Progenitor cell of endocrine pancreas (in vitro differentiated cells): ENCODE results near the gene ZNF761. TPM values are rescaled to one million over a fixed set of nuclear protein-coding genes. Genes with fewer than 3 reads are reported as not detected.
"Not testable (repeated sequence)": the region's sequence is repeated elsewhere in the genome, so short reads cannot be mapped to it uniquely, and the experiment has no call there.

ENCODE experiments used
- DNase-seq: peaks from one replicate; pipeline ENCODE4 v3.0.0; 2021; ENCODE audit warnings: low spot score; ENCODE audit not compliant: unreplicated experiment
- H3K27ac Mint-ChIP-seq: 2 replicates; pipeline ENCODE4 v1.8.0; 2021; ENCODE audit warnings: mild to moderate bottlenecking, moderate library complexity, mixed read lengths
- H3K27me3 Mint-ChIP-seq: 2 replicates; pipeline ENCODE4 v1.8.0; 2021; ENCODE audit warnings: mixed read lengths
- H3K36me3 Mint-ChIP-seq: 2 replicates; pipeline ENCODE4 v1.8.0; 2022; ENCODE audit warnings: mixed read lengths; ENCODE audit not compliant: insufficient read depth
- H3K4me1 Mint-ChIP-seq: 2 replicates; pipeline ENCODE4 v1.8.0; 2021; ENCODE audit warnings: low read depth, mixed read lengths
- H3K4me3 Mint-ChIP-seq: 2 replicates; pipeline ENCODE4 v1.8.0; 2021; ENCODE audit warnings: low read depth, mild to moderate bottlenecking, moderate library complexity, mixed read lengths
- H3K9me3 Mint-ChIP-seq: 2 replicates; pipeline ENCODE4 v1.8.0; 2021; ENCODE audit warnings: low read depth, mixed read lengths
- total RNA-seq: library from RNA; stranded (reverse); gene quantifications from 2 replicates; pipeline ENCODE4 v1.2.1, GENCODE V29; 2021
- TF ChIP-seq, protein P1 (sequence below): fragments of 200-600 bp; sonication (generic); IDR thresholded peaks from one replicate; pipeline ENCODE4 v1.5.0; 2021; ENCODE audit warnings: antibody characterized with exemption, mild to moderate bottlenecking; ENCODE audit not compliant: unreplicated experiment

Gene ZNF761
- total RNA-seq, 1 donor from 2014 or later = 65.9 TPM

DNA sequence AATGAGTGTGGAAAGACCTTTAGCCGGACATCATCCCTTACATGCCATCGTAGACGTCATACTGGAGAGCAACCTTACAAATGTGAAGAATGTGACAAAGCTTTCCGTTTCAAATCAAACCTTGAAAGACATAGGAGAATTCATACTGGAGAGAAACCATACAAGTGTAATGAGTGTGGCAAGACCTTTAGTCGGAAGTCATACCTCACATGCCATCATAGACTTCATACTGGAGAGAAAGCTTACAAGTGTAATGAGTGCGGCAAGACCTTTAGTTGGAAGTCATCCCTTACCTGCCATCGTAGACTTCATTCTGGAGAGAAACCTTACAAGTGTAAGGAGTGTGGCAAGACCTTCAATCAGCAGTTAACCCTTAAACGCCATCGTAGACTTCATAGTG, 24.0 kb downstream of the ZNF761 start:
- no peak for DNase-seq
- H3K27ac Mint-ChIP-seq = peak overlapping the region; percentile 51

DNA sequence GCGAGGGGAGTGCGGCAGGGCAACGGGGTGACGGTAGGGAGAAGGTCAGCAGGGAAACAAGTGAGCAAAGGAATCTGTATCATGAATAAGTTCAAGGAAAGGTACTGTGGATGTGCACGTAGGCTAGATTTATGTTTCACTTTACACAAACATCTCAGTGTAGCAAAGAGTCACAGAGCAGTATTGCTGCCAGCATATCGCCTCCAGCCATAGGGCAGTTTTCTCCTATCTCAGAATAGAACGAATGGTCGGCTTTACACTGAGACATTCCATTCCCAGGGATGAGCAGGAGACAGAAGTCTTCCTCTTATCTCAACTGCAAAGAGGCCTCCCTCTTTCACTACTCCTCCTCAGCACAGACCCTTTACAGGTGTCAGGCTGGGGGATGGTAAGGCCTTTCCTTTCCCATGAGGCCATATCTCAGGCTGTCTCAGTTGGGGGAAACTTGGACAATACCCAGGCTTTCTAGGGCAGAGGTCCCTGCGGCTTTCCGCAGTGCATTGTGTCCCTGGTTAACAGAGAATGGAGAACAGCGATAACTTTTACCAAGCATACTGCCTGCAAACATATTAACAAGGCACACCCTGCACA, 28.4 kb downstream of the ZNF761 start:
- Mint-ChIP-seq H3K9me3 (peaks cover 42% of the 10 kb centered on the region), H3K36me3 (peaks cover 54% of the 10 kb centered on the region), H3K4me3 (peak overlapping the region; percentile 66), H3K4me1 (peaks cover 35% of the 10 kb centered on the region), H3K27ac (peak overlapping the region; percentile 97)
- H3K27me3 Mint-ChIP-seq, DNase-seq: not testable (repeated sequence)

More for the DNA sequence above, 24.0 kb downstream of the ZNF761 start:
- Mint-ChIP-seq H3K4me1 (peaks cover 20% of the 10 kb centered on the region), H3K27me3 (no peaks in the 10 kb centered on the region), H3K4me3 (no peak overlapping the region), H3K36me3 (peaks cover 84% of the 10 kb centered on the region), H3K9me3 (peaks cover 48% of the 10 kb centered on the region)
- TF ChIP-seq, protein P1, sequence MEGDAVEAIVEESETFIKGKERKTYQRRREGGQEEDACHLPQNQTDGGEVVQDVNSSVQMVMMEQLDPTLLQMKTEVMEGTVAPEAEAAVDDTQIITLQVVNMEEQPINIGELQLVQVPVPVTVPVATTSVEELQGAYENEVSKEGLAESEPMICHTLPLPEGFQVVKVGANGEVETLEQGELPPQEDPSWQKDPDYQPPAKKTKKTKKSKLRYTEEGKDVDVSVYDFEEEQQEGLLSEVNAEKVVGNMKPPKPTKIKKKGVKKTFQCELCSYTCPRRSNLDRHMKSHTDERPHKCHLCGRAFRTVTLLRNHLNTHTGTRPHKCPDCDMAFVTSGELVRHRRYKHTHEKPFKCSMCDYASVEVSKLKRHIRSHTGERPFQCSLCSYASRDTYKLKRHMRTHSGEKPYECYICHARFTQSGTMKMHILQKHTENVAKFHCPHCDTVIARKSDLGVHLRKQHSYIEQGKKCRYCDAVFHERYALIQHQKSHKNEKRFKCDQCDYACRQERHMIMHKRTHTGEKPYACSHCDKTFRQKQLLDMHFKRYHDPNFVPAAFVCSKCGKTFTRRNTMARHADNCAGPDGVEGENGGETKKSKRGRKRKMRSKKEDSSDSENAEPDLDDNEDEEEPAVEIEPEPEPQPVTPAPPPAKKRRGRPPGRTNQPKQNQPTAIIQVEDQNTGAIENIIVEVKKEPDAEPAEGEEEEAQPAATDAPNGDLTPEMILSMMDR = no peak

DNA sequence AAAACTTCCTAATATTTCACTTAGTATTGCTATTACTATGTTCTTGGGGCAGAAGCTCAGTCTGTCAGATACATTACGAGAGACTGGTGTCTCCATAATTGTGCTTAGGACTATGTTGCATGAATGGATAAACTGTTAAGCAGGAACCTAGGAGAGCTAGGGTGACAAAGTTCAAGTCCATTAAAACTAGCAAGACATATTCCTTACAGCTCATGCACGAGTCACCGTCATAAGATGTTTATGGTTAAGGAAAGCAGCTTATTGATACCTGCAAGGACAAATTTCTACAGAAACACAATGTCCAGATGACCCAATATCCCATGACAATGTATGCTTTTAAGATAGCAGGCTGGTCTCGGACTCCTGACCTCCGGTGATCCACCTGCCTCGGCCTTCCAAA, 30.1 kb downstream of the ZNF761 start:
- peak overlapping the region; percentile 62 for H3K27ac Mint-ChIP-seq
- H3K27me3 Mint-ChIP-seq = no peaks in the 10 kb centered on the region
- H3K9me3 Mint-ChIP-seq = peaks cover 25% of the 10 kb centered on the region

DNA sequence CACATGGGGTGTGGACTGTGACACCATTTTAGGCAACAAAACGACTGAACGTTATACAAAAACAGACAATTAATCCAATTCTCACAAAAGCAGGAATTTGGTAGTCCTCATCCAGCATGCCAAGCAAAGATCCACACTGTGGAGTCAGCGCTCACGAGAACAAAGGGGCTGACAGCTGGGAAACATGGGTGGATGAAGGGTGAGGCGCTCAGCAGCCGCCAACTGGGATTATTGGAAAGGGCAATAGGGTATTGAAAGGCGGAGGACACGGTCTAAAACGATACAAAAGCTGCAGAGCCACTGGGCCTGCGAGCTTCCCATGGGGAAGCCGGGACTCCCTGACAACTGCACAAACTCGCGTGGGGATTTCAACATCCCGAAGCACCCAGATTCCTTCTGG, 31.1 kb downstream of the ZNF761 start:
- Mint-ChIP-seq H3K9me3 (peaks cover 19% of the 10 kb centered on the region), H3K4me1 (peaks cover 41% of the 10 kb centered on the region), H3K27me3 (no peaks in the 10 kb centered on the region), H3K4me3 (no peak overlapping the region), H3K27ac (peak overlapping the region; percentile 63), H3K36me3 (peaks cover 31% of the 10 kb centered on the region)
- TF ChIP-seq, protein P1 = no peak
- DNase-seq = no peak

More for the DNA sequence above, 30.1 kb downstream of the ZNF761 start:
- peaks cover 39% of the 10 kb centered on the region for H3K36me3 Mint-ChIP-seq
- TF ChIP-seq, protein P1 = no peak
- no peak overlapping the region for H3K4me3 Mint-ChIP-seq
- no peak for DNase-seq
- H3K4me1 Mint-ChIP-seq = peaks cover 41% of the 10 kb centered on the region

DNA sequence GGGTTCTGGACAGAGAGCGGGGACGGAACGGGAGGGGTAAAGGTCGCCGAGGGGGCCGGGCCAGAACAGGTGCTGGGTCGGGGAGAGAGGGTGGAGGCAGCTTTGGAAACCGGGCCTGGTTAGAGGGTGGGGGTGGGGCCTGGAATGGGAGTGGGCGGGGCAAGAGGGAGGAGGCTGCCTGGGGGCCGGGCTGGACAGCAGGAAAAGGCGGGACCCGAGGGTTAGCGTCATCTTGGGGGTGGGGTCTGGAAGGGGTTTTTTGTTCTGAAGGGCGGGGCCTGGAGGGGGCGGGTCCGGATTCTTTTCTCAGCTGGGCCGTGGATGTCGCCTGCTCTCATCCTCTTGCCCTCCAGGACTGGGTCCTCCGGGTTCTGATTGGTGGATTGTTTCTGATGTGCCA, 31.5 kb downstream of the ZNF761 start:
- H3K27me3 Mint-ChIP-seq = no peaks in the 10 kb centered on the region
- peaks cover 17% of the 10 kb centered on the region for H3K9me3 Mint-ChIP-seq
- no peak overlapping the region for H3K27ac Mint-ChIP-seq
- H3K4me3 Mint-ChIP-seq = no peak overlapping the region
- TF ChIP-seq, protein P1 = no peak
- H3K36me3 Mint-ChIP-seq = peaks cover 27% of the 10 kb centered on the region
- DNase-seq = no peak
- peaks cover 43% of the 10 kb centered on the region for H3K4me1 Mint-ChIP-seq
